Hematopoietic multipotent progenitor cell treated with erythropoietin and hydrocortisone succinate and interleukin-3 and kit ligand, for 8 days (in vitro differentiated cells): Measurements from ENCODE around the gene U2AF2.

Experiments
- DNase-seq: peaks from one replicate; pipeline ENCODE4 v3.0.0-alpha.2; 2015

The U2AF2 gene

DNA sequence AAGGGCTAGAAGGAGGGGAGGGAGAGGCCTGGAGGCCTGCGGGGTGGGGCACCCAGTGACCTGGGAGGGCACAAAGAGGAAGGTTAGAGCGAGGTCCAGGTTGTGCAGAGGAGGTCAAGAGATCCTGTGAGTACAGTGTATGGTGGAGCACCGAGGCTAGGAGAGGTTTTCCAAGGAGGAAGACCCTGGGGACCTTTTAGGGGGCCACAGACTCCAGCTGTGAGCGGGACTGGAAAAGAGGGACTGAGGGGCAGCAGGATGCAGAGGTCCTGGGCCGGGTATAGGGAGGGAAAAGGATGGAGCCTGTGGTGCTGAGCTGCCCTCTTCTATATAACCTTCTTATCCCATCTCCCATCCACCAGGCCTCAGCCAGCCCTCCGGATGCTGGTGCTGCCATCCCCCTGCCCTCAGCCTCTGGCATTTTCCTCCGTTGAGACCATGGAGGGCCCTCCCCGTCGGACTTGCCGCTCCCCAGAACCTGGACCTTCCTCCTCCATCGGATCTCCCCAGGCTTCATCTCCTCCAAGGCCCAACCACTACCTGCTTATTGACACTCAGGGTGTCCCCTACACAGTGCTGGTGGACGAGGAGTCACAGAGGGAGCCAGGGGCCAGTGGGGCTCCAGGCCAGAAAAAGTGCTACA is 10.5 kb upstream of the U2AF2 start:
- DNase-seq, result no peak

DNA sequence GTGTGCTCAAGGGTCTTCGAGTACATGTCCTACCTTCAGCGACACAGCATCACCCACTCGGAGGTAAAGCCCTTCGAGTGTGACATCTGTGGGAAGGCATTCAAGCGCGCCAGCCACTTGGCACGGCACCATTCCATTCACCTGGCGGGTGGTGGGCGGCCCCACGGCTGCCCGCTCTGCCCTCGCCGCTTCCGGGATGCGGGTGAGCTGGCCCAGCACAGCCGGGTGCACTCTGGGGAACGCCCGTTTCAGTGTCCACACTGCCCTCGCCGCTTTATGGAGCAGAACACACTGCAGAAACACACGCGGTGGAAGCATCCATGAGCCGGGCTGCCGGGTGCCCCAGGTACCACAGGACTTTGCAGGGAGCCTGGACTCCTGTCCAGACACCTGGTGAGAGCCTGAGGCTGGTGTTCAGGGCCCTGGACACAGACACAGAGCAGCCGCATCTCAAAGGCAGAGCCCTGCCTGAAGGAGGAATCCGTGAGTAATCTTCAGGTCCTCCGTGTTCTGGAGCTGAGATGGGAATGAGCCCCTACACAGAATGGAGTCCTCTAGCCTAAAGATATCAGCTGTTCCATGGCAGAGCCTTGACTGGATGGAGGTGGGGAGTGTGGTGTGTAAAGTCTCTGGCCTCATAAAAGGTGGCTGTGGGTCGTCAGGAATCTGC is 9.9 kb upstream of the U2AF2 start:
- DNase-seq, result no peak

DNA sequence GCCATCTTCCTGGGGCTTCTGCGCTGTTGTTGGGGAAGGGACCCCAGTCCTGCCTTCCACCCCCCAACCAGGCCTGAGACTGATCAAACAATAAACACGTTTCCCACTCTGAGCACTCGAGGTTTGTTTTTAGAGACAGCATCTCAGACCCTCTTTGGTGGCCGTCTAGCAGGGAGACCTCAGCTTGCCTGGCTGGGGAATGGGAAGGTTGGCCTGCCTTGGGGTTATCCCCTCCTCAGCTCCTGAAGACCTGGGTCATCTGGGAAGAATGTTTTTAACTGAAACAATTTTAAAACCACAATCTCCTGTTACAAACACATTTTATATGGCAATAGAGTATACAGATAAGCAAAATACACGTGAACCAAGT is 9.3 kb upstream of the U2AF2 start:
- no peak for DNase-seq

DNA sequence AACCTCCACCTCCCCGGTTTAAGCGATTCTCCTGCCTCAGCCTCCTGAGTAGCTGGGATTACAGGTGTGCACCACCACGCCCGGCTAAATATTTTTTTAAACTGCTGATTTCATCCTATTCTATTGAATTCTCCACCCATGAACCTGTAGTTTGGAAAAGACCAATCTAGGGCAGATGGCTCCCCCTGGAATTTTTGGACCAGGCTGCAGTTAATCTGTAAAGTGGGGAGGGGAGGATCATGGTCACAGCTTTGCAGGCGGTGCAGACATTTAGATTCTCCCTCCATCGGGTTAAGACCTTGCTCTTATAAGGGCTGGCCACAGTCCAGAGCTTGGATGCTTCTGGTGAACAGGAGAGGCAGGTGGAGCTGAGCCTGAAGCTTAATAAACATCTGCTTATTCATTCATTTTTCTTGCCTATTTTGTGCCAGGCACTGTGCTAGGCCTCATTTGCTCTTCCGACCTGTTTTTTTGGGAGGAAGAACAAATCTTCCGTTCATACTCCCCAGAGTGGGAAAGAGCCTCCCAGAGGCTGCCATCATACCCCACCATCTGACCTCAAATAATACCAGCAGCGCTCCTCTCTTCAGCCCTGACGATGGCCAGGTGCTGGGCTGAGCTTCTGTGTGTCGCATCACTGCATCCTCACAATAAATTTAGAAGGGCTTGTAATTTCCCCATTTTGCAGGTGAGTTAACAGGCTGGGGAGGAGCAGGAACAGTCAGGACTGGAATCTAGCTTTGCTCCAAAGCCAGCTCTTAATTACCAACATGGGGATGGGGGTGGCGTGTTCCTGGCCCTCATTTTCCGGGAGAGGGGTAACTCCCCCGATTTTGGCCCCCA is 7.7 kb upstream of the U2AF2 start:
- no peak for DNase-seq

DNA sequence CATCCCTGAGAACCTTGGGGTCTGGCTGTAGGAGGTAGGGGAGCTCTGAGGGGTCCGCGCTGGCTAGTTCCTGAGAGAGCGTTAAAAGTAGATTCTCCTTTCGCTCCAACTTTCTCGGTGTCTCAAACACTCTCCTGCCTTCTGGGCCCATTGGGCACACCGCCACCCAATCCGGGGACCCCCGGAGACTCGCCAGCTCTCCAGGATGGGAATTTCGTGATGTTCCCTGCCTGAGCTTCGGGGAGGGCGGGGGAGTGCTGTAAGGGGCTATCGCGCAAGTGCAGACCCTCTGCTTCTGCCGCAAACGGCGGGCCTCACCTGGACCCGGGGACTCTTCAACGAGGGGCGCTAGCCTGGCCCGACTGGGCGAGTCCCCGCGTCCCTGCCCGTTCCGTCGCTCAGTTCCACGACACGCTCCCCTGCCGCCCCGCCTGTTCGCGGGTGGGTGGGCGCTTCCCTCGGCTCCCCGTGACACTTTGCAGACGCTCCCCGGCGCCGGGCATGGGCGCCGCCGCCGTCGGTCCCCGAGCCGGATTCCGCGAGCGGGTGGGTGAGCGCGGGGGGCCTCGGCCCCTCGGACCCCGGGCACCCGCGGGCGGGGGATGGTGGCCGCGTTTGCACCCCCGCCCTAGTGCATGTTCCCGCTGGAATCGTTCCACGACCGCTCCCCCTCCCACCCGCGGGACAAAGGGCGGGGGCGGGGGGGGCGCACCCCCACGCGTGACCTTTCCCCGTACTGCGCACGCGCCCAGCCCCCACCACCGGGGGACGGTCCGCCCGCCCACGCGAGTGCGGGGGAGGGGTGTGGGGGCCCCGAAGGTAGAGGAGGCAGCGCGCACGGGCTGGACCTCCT is 6.9 kb upstream of the U2AF2 start, which contains the start of gene CCDC106:
Gene CCDC106 (plus strand): TSS at position 481 of the 853 bp plus-strand sequence. CDS start 835 bp downstream, outside the sequence.
- peak; percentile 46 for DNase-seq

DNA sequence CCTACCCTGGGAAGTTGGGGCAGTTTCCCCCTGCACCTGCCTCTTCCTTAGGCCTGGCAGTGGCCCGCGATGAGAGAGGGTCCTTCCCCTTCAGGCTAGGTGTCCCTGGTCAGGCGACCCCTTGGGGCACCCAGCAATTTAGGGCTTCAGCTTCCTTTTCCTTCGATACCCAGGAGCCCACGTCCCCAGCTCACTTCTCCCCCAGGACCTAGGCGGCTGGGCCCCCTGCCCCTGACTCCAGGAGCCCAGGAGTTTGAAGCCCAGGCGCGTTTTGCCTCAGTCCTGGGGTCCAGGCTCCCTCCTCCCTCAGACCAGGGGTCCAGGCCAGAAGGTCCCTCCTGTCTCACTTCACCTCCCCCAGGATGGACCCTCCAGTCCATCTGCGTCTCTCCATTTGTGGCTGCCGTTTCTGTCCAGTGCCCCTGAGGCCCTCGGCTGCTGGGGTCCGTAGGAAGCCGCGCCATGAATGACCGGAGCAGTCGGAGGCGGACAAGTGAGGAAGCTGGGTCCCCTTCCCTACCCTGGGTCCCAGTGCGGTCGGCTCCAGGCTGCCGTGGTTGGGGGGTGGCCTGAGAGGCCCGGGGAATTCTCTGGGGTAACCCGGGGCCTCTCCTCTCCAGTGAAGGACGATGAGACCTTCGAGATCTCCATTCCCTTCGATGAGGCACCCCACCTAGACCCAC is 6.1 kb upstream of the U2AF2 start:
- DNase-seq, result no peak

DNA sequence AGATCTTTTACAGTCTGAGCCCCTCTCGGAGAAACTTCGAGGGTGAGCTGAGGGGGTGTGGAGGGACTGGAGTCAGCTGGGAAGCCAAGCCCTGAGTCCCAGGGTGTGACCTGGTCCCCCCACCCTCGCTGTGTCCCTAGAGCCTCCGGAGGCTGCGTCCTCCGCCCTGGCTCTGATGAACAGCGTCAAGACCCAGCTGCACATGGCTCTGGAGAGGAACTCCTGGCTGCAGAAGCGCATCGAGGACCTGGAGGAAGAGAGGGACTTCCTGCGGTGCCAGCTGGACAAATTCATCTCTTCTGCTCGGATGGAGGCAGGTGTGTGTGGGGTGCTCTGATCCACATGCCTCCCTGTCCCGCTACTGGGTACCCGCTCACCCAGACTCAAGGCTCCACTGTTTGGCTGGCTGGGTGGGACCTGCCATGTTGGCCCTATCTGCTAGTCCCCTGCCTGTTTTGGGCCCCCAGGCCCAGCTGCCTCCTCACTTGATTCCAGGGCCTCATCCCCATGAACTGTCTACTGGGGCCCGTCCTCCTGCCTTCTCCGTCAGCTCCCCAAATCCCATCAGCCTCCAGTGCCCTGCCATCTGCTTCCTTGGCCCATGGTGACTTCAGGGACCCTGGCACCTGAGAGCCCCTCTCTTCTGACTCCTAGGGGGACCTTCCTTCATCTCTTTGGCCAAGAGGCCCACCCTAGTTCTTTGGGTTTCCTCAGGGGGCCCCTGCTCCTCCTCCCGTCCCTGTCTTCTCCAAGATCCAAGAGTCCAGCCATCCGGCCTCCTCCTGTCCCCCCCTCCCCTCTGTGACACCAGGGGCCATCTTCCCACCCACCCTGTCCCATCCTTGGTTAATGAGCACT is 5.3 kb upstream of the U2AF2 start:
- no peak for DNase-seq

DNA sequence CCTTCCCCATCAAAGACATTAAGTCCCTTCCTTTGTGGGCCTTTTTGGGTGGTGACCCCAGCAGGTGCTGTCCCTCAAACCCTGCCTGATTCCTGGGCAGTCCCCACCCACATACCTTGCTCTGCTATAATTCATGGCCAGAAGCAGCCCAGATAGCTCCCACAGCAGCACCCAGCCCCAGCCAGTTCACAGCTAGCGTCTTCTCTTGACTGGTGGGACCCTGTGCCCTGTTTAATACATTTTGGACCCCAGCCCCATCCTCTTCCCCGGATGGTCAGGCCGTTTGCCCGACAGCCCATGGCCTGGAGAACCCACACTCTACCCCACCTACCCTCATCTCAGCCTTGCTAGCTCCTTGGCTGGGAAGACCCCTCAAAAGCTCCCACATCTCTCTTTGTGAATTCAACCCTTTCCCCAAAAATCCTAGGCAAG is 4.7 kb upstream of the U2AF2 start:
- no peak for DNase-seq

DNA sequence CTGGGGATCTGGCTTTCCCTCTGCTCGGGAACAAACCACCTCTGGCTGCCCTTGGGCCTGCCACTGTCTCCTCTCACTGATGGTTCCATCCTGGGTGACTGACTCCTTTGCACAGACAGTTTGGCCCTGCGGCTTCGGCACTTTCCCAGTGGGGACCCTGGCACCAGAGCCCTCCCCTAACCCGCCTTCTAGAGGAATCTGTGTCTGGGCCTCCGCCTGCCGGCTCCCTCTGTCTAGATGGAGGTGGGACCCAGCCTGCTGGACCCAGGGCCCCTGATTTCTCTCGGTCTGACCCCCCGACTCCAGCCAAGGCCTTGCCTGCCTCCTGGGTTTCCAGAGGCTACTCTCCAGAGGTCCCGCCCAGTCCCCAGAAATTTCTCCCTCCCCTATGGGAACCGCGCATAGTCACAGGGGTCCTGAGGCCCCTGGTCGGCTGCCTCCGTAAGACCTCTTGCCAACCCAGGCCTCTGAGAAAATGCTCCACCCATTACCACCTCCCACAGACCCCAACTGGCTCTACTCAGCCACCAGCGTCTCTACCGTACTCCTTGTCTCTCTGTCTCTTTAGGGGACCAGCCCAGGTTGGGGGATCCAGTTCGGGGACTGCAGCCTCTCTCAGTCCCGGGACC is 4.1 kb upstream of the U2AF2 start:
- no peak for DNase-seq

DNA sequence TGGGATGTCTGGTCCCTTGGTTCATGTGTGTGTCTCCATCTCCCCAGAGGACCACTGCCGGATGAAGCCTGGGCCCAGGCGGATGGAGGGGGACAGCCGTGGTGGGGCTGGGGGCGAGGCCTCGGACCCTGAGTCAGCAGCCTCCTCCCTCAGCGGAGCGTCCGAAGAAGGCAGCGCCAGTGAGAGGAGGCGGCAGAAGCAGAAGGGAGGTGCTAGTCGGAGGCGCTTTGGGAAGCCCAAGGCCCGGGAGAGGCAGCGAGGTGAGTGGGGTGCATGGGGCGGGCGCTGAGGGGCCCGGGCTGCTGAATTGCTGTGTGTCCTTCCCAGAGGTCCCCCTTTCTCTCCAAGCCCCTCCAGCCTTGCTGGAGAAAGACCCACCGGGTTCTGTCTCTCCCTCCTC is 3.6 kb upstream of the U2AF2 start:
- no peak for DNase-seq

DNA sequence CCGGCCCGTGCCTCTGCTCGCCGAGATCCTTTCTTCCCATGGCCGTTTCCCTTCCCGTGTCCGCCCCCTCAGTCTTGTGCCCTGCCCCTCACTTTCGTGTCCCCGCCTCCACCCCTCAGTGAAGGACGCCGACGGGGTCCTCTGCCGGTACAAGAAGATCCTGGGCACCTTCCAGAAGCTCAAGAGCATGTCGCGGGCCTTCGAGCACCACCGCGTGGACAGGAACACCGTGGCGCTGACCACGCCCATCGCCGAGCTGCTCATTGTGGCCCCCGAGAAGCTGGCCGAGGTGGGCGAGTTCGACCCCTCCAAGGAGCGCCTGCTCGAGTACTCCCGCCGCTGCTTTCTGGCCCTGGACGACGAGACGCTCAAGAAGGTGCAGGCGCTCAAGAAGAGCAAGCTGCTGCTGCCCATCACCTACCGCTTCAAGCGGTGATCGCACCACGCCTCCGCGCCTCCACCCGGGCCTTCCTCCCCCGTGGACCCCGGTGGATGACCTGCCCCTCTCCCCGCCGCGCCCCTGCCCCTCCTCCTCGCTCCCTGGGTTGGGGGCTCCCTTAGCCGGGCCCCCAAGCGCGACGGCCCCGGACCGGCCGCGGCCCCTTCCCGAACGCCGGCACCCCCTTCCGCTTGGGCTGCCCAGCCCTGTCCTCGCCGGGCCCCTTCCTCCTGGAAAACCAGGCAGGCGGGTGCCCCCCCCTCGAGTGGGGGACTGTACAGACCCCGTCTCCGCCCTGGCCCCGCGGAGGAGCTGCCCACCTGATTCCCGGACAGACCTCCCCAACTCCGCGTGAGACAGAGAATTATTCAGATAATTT is 2.3 kb upstream of the U2AF2 start:
- no peak for DNase-seq

DNA sequence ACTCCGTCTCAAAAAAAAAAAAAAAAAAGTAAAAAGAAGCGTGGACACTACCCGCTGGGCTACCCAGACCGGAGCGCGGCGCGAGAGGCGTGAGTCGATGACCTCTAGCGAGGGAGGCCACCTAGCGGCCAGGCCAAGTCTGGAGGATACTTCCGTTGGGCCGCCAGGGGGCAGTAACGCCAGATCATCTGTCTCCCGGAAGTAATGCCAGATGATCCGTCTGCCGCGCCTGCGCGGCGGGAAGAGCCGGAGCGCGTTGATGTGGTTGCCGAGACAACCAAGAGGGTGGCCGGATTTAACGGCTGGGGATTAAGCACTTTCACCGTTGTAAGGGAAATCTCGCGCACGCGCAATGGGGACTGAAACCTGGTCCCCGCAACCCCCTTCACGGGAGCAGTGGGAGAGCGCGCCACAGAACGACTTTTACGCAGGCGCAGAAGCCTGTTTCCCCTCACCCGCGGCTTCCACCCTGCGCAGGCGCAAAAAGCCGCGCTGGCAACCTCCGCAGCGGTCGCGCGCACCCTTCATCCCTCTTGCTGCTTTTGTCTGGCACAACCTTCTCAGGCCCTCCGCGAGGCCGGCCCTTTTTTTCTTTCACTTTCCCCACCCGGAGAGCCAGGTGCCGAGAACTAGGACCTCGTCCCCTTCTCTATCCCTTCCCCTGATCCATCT is 1.0 kb upstream of the U2AF2 start:
- peak; percentile 99 for DNase-seq

DNA sequence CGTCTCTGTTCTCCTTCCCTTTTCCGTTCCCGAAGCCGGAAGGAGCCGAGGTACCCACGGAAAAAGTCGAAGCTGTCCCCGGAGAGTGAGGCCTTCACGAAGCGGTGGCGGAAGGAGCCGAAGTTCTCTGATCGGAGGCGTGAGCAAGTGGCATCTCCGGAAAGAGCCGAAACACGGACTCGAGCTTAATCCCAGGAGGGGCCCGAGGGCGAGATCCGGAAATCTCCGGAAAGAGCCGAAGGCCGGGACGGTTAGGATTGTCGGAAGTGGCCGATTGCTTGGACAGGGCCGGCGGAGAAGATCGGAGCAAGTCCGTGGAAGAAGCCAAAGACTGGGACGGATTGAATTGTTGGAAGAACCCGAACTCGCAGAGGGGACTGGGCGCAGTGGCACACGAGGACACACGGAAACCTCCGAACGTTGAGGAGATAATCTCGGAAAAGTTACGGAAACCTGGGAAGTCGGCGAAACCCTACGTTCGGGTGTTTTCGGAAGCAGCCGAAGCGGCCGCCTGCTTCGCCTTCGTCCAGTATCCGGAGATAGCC is 440 bp upstream of the U2AF2 start:
- DNase-seq, result peak; percentile 100

DNA sequence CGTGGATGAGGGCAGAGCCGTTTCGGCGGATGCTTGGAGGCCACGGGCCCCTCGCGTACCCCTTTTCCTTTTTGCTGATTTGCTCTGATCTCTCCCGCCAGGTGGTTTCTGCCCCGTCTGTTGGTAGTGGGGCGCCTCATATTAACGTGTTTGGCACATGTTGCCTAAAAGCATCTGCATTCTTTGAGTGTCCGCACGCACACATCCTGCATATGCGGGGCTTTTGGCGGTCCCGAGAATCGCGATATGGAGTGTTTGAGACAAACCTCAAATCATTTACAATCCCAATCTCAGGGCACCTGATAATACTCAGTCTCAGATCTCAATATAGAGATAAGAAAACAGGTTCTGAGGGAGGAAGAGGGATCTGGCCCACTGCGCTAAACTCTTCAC is 809 bp downstream of the U2AF2 start:
- no peak for DNase-seq

DNA sequence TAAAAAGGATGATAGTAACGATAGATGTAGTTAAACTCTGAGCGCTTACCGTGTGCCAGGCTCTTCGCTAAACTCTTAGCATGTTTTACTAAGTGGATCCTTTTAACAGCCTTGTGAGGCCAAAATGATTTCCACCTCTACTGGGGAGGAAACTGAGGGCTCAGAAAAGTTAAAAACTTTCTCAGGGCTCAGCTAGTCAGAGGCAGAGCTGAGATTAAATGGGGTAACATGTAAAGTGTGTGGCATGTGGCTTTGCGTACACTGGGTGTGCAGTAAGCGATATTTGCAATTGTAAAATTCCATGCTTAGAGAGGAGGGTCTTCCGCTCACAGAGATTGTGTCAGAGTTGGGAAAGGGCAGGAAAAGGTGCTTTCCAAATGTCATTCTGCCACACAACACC is 1.7 kb downstream of the U2AF2 start:
- no peak for DNase-seq

DNA sequence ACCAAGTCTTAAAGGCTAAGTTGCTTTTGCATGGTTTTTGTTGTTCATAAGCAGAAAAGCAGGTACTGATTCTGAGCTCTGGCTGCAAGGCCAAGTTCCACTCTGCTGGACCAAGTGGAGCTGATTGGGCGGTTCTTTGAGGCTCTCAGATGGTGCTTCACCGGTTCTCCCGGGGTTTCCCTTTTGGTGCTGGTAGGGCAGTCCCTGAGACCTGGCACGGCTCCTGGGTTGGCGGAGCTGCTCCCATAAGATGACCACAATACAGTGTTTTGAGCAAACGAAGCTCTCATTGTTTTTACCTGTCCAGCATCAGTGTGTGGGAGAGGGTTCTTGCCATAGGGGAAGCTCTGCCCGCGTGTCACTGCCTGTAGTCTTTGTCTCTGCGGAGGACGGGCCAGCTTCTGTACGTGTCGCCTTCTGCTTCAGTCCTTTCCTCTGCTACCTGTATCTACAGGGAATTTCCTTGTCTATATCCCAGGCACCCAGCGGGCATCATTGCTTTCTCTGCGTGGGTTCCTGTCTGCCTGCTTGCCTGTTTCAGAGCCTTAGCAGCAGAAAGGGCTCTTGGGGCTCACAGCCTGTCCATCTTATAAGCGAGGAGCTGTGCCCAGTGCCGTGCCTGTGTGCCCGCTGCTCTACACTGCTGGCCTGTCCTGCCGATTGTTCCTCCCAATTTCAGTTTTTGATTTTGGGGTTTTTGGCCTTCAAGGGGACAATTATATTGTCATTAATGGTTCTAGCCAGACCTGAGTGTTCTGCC is 2.3 kb downstream of the U2AF2 start:
- DNase-seq, result no peak

DNA sequence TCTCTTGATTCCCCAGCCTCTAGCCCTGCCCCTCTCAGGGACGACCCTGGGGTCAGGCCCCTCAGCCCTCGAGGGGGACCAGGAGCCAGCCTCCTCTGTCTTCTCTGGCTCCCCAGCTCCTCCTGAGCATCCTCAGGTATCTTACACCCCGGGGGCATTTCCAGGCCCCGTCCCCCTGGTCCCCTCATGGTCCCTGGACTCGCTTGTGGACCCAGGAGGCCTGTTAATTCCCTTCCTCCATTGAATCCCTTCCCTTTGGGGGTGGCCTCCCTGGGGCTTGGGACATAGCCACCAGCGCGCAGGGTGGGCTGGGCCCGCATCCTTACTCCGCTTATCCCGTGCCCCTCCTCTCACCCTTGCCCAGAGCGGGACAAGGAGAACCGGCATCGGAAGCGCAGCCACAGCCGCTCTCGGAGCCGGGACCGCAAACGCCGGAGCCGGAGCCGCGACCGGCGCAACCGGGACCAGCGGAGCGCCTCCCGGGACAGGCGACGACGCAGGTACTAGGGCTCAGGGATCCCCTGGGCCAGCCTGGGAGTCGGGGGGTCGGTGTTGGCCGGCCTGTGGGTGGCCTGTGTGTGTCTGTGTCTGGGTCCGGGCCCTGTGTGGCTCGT is 4.1 kb downstream of the U2AF2 start:
- no peak for DNase-seq

DNA sequence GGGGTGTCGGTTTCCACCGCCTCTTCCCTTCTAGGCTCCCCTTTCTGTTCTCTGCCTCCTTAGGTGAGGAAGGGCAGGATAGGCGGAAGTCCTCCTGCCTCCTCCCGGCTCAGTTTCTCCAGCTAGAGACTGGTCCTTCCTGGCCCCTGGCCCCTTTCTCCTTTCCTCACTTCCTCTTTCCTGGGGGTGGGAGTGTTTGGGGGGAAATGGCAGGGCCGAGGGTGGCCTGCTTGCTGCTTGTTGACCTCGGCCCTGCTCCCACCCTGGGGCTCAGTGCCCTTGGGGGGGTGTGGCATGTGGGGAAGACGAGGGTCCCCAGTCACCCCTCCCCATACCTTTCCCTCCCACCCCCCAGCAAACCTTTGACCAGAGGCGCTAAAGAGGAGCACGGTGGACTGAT is 5.0 kb downstream of the U2AF2 start:
- DNase-seq, result no peak
